NT2/D1 (cell line): ENCODE results near the gene IQSEC1.

ENCODE experiments used
- SUZ12 ChIP-seq: IDR thresholded peaks from 2 replicates; pipeline ENCODE4 v1.6.1; 2011; ENCODE audit not compliant: insufficient read length, insufficient read depth; ENCODE audit errors: extremely low read depth
- YY1 ChIP-seq: IDR thresholded peaks from 2 replicates; pipeline ENCODE4 v1.6.1; 2011; ENCODE audit not compliant: insufficient read length, insufficient read depth

DNA sequence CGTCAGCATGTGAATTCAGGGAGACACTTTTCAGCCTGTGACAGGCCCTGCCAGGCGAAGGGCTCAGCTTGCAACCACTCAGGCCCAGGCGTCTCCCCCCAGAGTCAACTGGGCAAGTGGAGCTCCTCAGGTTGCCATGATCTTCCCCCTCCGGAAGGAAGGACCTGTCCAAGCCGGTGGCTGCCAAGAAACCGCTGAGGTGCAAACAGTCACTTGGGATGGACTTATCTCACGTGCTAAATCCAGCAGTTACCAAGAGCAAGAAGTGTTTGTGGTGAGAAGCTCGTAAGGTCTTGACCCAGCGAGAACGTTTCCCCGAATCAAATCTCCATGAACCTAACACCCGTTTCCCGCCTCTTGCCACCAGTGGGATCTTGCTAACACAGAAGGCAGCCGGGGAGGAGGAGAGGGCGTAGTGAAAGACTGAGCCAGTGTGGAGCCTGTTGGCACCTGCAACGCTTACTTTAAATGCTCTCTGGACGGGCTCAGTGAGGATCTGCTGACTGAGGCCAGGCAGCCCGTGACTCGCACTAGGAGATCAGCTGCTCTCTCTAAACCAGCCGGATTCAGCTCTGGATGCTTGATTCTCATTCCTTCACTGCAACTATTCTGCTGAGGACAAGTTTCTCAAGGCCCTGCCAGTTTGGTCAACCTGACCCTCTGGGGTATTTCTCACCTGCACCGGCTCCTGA lies 39.0 kb downstream of the IQSEC1 start:
- no peak for TF ChIP-seq YY1
- TF ChIP-seq SUZ12 = no peak
